ENCODE results near the gene PEX5L.

The PEX5L gene

GRCh38 chr3:179942553-179943075 is 94.1 kb downstream of the PEX5L start:
- Mint-ChIP-seq H3K4me1 (ENCODE audit: low read depth in 2 of 2) (no peaks in the 10 kb centered on the region), H3K27ac (no peak overlapping the region), H3K4me3 (no peak overlapping the region), H3K36me3 (ENCODE audit: insufficient read depth) (no peaks in the 10 kb centered on the region), H3K27me3 (peaks cover 12 to 25% of the 10 kb centered on the region in 2 donors), H3K9me3 (no peaks in the 10 kb centered on the region)
- ATAC-seq (replicated peaks): no peak
- DNase-seq: no peak

- ATAC-seq (replicated peaks) (no peak), DNase-seq (no peak)
- no peak overlapping the region for H3K27ac Mint-ChIP-seq
- no peaks in the 10 kb centered on the region for H3K9me3 Mint-ChIP-seq
- H3K27me3 Mint-ChIP-seq: peaks cover 6 to 25% of the 10 kb centered on the region in 2 donors
- H3K4me1 Mint-ChIP-seq (ENCODE audit: low read depth in 2 of 2): no peaks in the 10 kb centered on the region
- no peak overlapping the region for H3K4me3 Mint-ChIP-seq
- H3K36me3 Mint-ChIP-seq (ENCODE audit: insufficient read depth): no peaks in the 10 kb centered on the region
Observed at GRCh38 chr3:179935710-179936109, 101.0 kb downstream of the PEX5L start.

GRCh38 chr3:179933914-179934313 is 102.8 kb downstream of the PEX5L start:
- H3K4me1 Mint-ChIP-seq (ENCODE audit: low read depth in 2 of 2): no peaks in the 10 kb centered on the region
- H3K9me3 Mint-ChIP-seq: no peaks in the 10 kb centered on the region
- H3K4me3 Mint-ChIP-seq: no peak overlapping the region
- H3K36me3 Mint-ChIP-seq (ENCODE audit: insufficient read depth): no peaks in the 10 kb centered on the region
- DNase-seq (no peak), ATAC-seq (replicated peaks) (no peak)
- peaks cover 13 to 27% of the 10 kb centered on the region in 2 donors for H3K27me3 Mint-ChIP-seq
- H3K27ac Mint-ChIP-seq: no peak overlapping the region

- Mint-ChIP-seq H3K9me3 (no peaks in the 10 kb centered on the region), H3K4me1 (ENCODE audit: low read depth in 2 of 2) (no peaks in the 10 kb centered on the region)
Observed at GRCh38 chr3:179933080-179933479, 103.7 kb downstream of the PEX5L start.

DNA sequence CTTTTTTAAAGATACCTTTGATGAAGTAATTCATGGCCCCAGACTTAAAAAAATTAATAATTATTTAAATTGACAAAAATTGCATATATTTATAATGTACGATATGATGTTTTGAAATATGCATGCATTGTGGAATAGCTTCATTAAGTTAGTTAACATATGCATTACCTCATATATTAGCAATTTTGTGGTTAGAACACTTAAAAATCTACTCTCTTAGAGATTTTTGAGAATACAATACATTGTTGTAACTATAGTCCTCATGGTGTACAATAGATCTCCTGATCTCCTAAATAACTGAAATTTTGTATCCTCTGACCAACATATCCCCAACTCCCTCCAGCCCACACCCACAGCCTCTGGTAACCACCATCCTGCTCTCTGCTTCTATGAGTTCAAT is 104.1 kb downstream of the PEX5L start:
- H3K27ac Mint-ChIP-seq: no peak overlapping the region
- no peak for DNase-seq
- peaks cover 9 to 20% of the 10 kb centered on the region in 2 donors for H3K27me3 Mint-ChIP-seq
- H3K4me3 Mint-ChIP-seq: no peak overlapping the region
- no peaks in the 10 kb centered on the region for H3K36me3 Mint-ChIP-seq (ENCODE audit: insufficient read depth)
- ATAC-seq (replicated peaks): no peak
- no peaks in the 10 kb centered on the region for H3K9me3 Mint-ChIP-seq
- no peaks in the 10 kb centered on the region for H3K4me1 Mint-ChIP-seq (ENCODE audit: low read depth in 2 of 2)

More at GRCh38 chr3:179933080-179933479, 103.7 kb downstream of the PEX5L start:
- ATAC-seq (replicated peaks) (no peak), DNase-seq (no peak)
- peaks cover 13 to 24% of the 10 kb centered on the region in 2 donors for H3K27me3 Mint-ChIP-seq
- H3K4me3 Mint-ChIP-seq: no peak overlapping the region
- H3K36me3 Mint-ChIP-seq (ENCODE audit: insufficient read depth): no peaks in the 10 kb centered on the region
- H3K27ac Mint-ChIP-seq: no peak overlapping the region

DNA sequence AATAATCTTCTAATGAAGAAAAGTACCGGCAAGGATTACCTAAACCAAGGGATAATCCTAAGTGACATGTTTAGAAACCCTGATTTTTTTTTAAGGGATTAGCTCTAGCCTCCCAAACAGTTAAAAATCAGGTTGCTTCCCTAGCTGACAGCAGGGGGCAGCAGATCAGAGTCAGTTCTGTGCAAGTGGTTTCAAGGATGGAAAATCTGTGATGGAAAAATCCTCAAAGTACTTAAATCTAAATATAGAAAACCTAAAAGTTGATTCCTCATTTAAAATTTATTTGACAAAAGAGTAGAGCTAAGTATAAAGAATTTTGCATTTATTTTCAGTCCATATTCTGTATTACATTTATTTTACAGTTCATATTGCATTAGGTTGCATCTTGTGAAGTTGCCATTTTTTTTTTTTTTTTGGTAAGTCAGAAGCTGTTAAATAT is 107.6 kb downstream of the PEX5L start:
- DNase-seq (peak; percentile 2 to 16 (median 3)), ATAC-seq (replicated peaks) (no peak)
- no peaks in the 10 kb centered on the region for H3K4me1 Mint-ChIP-seq (ENCODE audit: low read depth in 2 of 2)
- no peaks in the 10 kb centered on the region for H3K36me3 Mint-ChIP-seq (ENCODE audit: insufficient read depth)
- peaks cover 7 to 44% of the 10 kb centered on the region in 2 donors for H3K27me3 Mint-ChIP-seq
- H3K27ac Mint-ChIP-seq: no peak overlapping the region
- H3K9me3 Mint-ChIP-seq: no peaks in the 10 kb centered on the region
- no peak overlapping the region for H3K4me3 Mint-ChIP-seq

GRCh38 chr3:179927191-179927590 is 109.5 kb downstream of the PEX5L start:
- Mint-ChIP-seq H3K9me3 (no peaks in the 10 kb centered on the region), H3K36me3 (ENCODE audit: insufficient read depth) (no peaks in the 10 kb centered on the region), H3K4me3 (no peak overlapping the region), H3K27me3 (peaks cover 9 to 40% of the 10 kb centered on the region in 2 donors), H3K27ac (no peak overlapping the region), H3K4me1 (ENCODE audit: low read depth in 2 of 2) (no peaks in the 10 kb centered on the region)
- DNase-seq: no peak
- no peak for ATAC-seq (replicated peaks)

DNA sequence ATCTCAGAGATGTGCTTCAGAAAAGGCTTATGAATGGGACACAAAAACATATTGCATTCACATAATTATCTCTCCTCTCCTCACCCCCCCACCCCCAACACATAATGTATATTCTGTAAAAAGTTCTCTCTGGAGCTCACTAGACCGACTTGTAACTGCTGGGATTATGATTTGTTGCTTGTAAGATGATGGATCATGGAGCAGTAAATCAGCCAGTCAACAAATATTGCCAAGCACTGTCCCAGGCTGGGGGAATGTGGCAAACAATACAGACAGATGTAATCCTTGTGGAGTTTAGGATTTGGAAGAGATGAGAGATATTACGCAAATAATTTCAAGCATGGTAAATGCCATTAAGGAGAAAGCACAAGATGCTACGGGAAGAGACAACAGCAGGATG is 114.8 kb downstream of the PEX5L start:
- H3K4me1 Mint-ChIP-seq (ENCODE audit: low read depth in 2 of 2): no peaks in the 10 kb centered on the region
- DNase-seq (no peak), ATAC-seq (replicated peaks) (no peak)
- no peak overlapping the region for H3K4me3 Mint-ChIP-seq
- no peak overlapping the region for H3K27ac Mint-ChIP-seq
- H3K9me3 Mint-ChIP-seq: no peaks in the 10 kb centered on the region
- peaks cover 10 to 47% of the 10 kb centered on the region in 2 donors for H3K27me3 Mint-ChIP-seq
- H3K36me3 Mint-ChIP-seq (ENCODE audit: insufficient read depth): no peaks in the 10 kb centered on the region

DNA sequence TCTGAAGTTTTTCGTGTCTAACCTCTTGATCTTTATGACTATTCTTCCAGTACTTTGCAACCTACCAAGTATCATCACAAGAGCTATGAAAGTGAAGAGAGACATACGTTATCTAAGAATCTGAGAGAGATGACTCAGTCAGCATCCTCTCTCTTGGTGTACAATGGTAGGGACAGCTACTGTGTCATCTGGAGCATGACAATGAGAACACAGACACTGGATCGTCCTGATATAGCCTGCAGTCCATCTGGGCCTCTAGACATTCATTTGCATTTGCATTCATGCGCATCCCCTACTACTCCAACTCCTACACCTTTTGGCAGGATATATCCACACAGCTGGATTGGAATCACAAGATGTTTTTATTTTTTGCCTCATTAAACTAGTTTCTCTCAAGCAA is 115.2 kb downstream of the PEX5L start:
- ATAC-seq (replicated peaks): no peak
- Mint-ChIP-seq H3K36me3 (ENCODE audit: insufficient read depth) (no peaks in the 10 kb centered on the region), H3K27ac (no peak overlapping the region)

GRCh38 chr3:179907784-179908482 is 128.8 kb downstream of the PEX5L start:
- Mint-ChIP-seq H3K27me3 (peaks cover 24 to 29% of the 10 kb centered on the region in 2 donors), H3K36me3 (ENCODE audit: insufficient read depth) (no peaks in the 10 kb centered on the region), H3K27ac (no peak overlapping the region), H3K4me3 (no peak overlapping the region), H3K9me3 (no peaks in the 10 kb centered on the region), H3K4me1 (ENCODE audit: low read depth in 2 of 2) (no peaks in the 10 kb centered on the region)
- ATAC-seq (replicated peaks): no peak
- DNase-seq: no peak

More for the DNA sequence above, 115.2 kb downstream of the PEX5L start:
- no peaks in the 10 kb centered on the region for H3K9me3 Mint-ChIP-seq
- no peak overlapping the region for H3K4me3 Mint-ChIP-seq
- H3K4me1 Mint-ChIP-seq (ENCODE audit: low read depth in 2 of 2): no peaks in the 10 kb centered on the region
- no peak for DNase-seq
- peaks cover 10 to 42% of the 10 kb centered on the region in 2 donors for H3K27me3 Mint-ChIP-seq

DNA sequence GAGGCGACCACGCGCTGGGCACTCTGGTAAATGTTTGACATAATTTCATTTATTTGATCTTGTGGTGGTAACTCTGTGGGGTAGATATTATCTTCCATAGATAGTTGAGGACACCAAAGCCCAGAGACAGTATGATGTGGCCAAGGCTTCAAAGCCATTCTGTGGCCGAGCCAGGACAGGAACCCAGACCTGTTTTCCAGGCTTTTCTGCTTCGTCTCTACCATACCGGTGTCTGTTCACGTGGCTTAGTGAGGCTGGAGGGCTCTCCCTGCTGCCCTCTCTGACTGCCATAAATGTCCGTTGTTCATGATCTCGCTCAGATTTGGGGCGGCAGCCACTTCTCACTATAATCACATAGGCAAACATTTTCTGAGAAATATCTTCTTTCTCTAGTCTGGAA is 134.7 kb downstream of the PEX5L start:
- peaks cover 29 to 30% of the 10 kb centered on the region in 2 donors for H3K27me3 Mint-ChIP-seq
- DNase-seq: no peak
- H3K36me3 Mint-ChIP-seq (ENCODE audit: insufficient read depth): no peaks in the 10 kb centered on the region
- no peak for ATAC-seq (replicated peaks)
- H3K27ac Mint-ChIP-seq: no peak overlapping the region
- no peaks in the 10 kb centered on the region for H3K9me3 Mint-ChIP-seq
- H3K4me1 Mint-ChIP-seq (ENCODE audit: low read depth in 2 of 2): no peaks in the 10 kb centered on the region
- H3K4me3 Mint-ChIP-seq: no peak overlapping the region

DNA sequence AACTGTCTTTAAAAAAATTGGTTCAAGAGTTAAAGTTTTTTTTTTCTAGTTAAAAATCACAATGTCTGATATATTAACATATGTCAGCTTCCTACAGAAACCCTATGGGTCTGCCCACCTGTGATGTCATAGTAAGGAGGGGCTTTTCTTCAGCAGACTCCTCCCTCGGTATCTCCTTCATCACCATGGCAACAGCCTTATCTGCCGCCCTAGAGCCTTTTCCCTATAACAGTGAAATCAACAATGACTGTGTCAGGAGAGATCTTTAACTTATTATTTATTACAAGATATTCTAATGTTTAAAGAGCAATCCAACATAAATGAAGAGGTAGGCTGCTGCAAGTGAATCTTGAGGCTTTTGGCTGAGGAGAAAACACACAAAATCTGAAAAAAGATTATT is 138.7 kb downstream of the PEX5L start:
- ATAC-seq (replicated peaks) (no peak), DNase-seq (no peak)
- Mint-ChIP-seq H3K27me3 (peaks cover 9 to 16% of the 10 kb centered on the region in 2 donors), H3K36me3 (ENCODE audit: insufficient read depth) (no peaks in the 10 kb centered on the region), H3K27ac (no peak overlapping the region), H3K4me1 (ENCODE audit: low read depth in 2 of 2) (no peaks in the 10 kb centered on the region), H3K4me3 (no peak overlapping the region), H3K9me3 (no peaks in the 10 kb centered on the region)

DNA sequence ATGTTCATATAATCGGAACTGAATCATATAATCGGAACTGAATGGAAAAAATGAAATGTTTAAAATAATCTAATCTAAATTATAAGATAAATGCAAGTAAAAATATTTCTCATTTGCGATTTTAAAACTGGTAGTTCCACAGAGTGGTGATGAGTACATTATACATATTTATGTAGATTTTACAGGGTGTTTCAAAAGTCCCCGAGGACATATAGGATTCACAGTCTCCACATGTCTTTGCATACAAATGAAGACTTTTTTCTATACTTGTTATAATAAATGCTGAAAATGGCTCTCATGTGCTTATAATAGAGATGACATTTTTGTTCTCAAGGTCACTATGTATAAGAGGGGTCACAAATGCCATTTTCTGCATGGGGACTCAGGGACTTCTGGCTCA is 139.5 kb downstream of the PEX5L start:
- Mint-ChIP-seq H3K27me3 (peaks cover 5 to 15% of the 10 kb centered on the region in 2 donors), H3K4me1 (ENCODE audit: low read depth in 2 of 2) (no peaks in the 10 kb centered on the region), H3K36me3 (ENCODE audit: insufficient read depth) (no peaks in the 10 kb centered on the region), H3K4me3 (no peak overlapping the region), H3K9me3 (no peaks in the 10 kb centered on the region), H3K27ac (no peak overlapping the region)
- ATAC-seq (replicated peaks): no peak
- DNase-seq: no peak

GRCh38 chr3:179896507-179896906 is 140.2 kb downstream of the PEX5L start:
- H3K4me1 Mint-ChIP-seq (ENCODE audit: low read depth in 2 of 2): no peaks in the 10 kb centered on the region
- H3K36me3 Mint-ChIP-seq (ENCODE audit: insufficient read depth): no peaks in the 10 kb centered on the region
- no peak for DNase-seq
- no peaks in the 10 kb centered on the region for H3K9me3 Mint-ChIP-seq
- H3K4me3 Mint-ChIP-seq: no peak overlapping the region
- no peak for ATAC-seq (replicated peaks)
- no peak overlapping the region for H3K27ac Mint-ChIP-seq
- peaks cover 0 to 10% of the 10 kb centered on the region in 2 donors for H3K27me3 Mint-ChIP-seq
